Transverse colon (tissue), 3 donors: ENCODE data around the gene C1orf210.

Experiments
- CTCF ChIP-seq, 5 experiments: fragments of 200-600 bp in 3 of 5; fragments of 450-650 bp in 2 of 5; sonication (generic) in 3 of 5; IDR thresholded peaks; 1 replicate in 2 of 5; 2 replicates in 3 of 5; pipeline ENCODE4 v1.5.1; 2016 to 2017; ENCODE audit warnings: antibody characterized with exemption in 5 of 5, inconsistent platforms in 3 of 5, mild to moderate bottlenecking in 2 of 5, moderate library complexity in 1 of 5
- EP300 ChIP-seq: sonication (generic); formaldehyde crosslinking; IDR thresholded peaks from one replicate; pipeline ENCODE4 v1.6.1; 2017; ENCODE audit warnings: antibody characterized with exemption, low read depth
- POLR2A ChIP-seq: fragments of 450-650 bp; IDR thresholded peaks from one replicate; pipeline ENCODE4 v1.6.1; 2016; ENCODE audit warnings: antibody characterized with exemption, mild to moderate bottlenecking, moderate library complexity

DNA sequence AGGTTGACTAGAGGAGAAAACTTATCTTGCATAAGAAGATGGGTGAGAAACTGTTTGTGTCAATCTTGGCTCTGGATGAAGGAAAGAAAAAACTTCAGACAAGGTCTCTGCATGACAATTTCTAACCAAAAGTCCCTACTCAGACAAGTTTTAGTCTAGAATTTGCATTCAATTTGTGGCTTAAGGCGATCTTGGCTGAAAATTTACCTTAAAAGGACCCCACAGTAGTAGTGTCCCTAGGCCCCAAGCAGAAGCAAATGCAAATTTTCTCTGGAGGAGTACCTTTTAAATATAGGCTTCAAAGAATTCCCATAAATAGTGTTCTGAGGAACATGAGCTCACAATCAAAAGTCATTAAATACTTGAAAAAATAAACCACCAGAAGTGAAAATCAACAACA is 33.2 kb downstream of the C1orf210 start:
- TF ChIP-seq CTCF (IDR thresholded peaks at IDR 0.05) (no peak), POLR2A (no peak), EP300 (no peak)
